HepG2 (cell line): ENCODE data around the gene OGFOD3. TPM values are rescaled to one million over a fixed set of nuclear protein-coding genes. Genes with fewer than 3 reads are reported as not detected.

Source experiments
- DPF2 ChIP-seq: sonication (generic); formaldehyde crosslinking; IDR thresholded peaks from 2 replicates; pipeline ENCODE4 v1.4.0; 2020; ENCODE audit warnings: mild to moderate bottlenecking, low read depth, missing genetic modification reagents, borderline replicate concordance
- KDM4B ChIP-seq: sonication (generic); formaldehyde crosslinking; IDR thresholded peaks from 2 replicates; pipeline ENCODE4 v1.4.0; 2020; ENCODE audit warnings: missing genetic modification reagents
- LCORL ChIP-seq, 2 experiments: fragments of 450-650 bp in 1 of 2; sonication (generic) in 1 of 2; formaldehyde crosslinking in 1 of 2; IDR thresholded peaks; 2 replicates each; pipeline versions ENCODE4 v1.5.0 to v1.6.1; 2017 to 2020; ENCODE audit warnings: antibody characterized with exemption in 1 of 2, missing genetic modification reagents in 1 of 2
- NKX3-1 ChIP-seq: sonication (generic); formaldehyde crosslinking; IDR thresholded peaks from 2 replicates; pipeline ENCODE4 v1.5.0; 2020; ENCODE audit warnings: missing genetic modification reagents
- RNF2 ChIP-seq: fragments of 450-650 bp; conservative IDR thresholded peaks from 2 replicates; pipeline ENCODE4 v1.6.1; 2016; ENCODE audit warnings: low read depth
- SMC3 ChIP-seq: IDR thresholded peaks from 2 replicates; pipeline ENCODE4 v1.6.1; 2011; ENCODE audit warnings: low read length, improper control_type of control experiment
- ZNF232 ChIP-seq: sonication (generic); formaldehyde crosslinking; IDR thresholded peaks from 2 replicates; pipeline ENCODE4 v1.4.0; 2020; ENCODE audit warnings: missing genetic modification reagents, borderline replicate concordance
- ZNF274 ChIP-seq: sonication (generic); formaldehyde crosslinking; IDR thresholded peaks from 2 replicates; pipeline ENCODE4 v1.5.1; 2020; ENCODE audit warnings: mild to moderate bottlenecking, missing genetic modification reagents
- ZNF431 ChIP-seq: sonication (generic); formaldehyde crosslinking; IDR thresholded peaks from 2 replicates; pipeline ENCODE4 v1.9.0; 2022; ENCODE audit warnings: missing genetic modification reagents, low read depth, mild to moderate bottlenecking, borderline replicate concordance
- ZNF773 ChIP-seq: sonication (generic); formaldehyde crosslinking; IDR thresholded peaks from 2 replicates; pipeline ENCODE4 v1.4.0; 2020; ENCODE audit warnings: missing genetic modification reagents, borderline replicate concordance
- ZNF788 ChIP-seq: sonication (generic); formaldehyde crosslinking; IDR thresholded peaks from 2 replicates; pipeline ENCODE4 v1.5.0; 2020; ENCODE audit warnings: mild to moderate bottlenecking, missing genetic modification reagents, borderline replicate concordance
- ZNF879 ChIP-seq: sonication (generic); formaldehyde crosslinking; IDR thresholded peaks from 2 replicates; pipeline ENCODE4 v1.8.1; 2023; ENCODE audit warnings: missing genetic modification reagents
- ZSCAN25 ChIP-seq: sonication (generic); formaldehyde crosslinking; IDR thresholded peaks from 2 replicates; pipeline ENCODE4 v1.8.0; 2022; ENCODE audit warnings: mild to moderate bottlenecking, missing genetic modification reagents
- polyA plus RNA-seq, 8 experiments: library from polyadenylated mRNA; depleted of rRNA in 3 of 8; stranded (reverse) in 7 of 8; unstranded in 1 of 8; fragments of >200 nt; fragmentation: Illumina TruSeq in 4 of 8; extraction: Trizol in 4 of 8; gene quantifications; 2 replicates each; pipeline versions ENCODE4 v1.2.1 to v1.2.3, GENCODE V29; 2011 to 2016; ENCODE audit warnings: low read depth in 4 of 8, missing spikeins in 1 of 8, mixed read lengths in 1 of 8; ENCODE audit not compliant: insufficient read depth in 1 of 8
- total RNA-seq, 5 experiments: library from RNA; depleted of rRNA; stranded (reverse); fragments of >200 nt; fragmentation: Illumina TruSeq; extraction: Trizol; gene quantifications; 2 replicates each; pipeline ENCODE4 v1.2.3, GENCODE V29; 2016; ENCODE audit warnings: low read depth in 1 of 5
- TF ChIP-seq, protein P1 (sequence below): IDR thresholded peaks from 2 replicates; pipeline ENCODE4 v1.6.1; 2016; ENCODE audit warnings: missing biosample characterization, missing genetic modification reagents, low read depth
- TF ChIP-seq, protein P2 (sequence below): sonication (generic); formaldehyde crosslinking; IDR thresholded peaks from 2 replicates; pipeline ENCODE4 v1.4.0; 2020; ENCODE audit warnings: missing genetic modification reagents, borderline replicate concordance
- TF ChIP-seq, protein P3 (sequence below): sonication (generic); formaldehyde crosslinking; IDR thresholded peaks from 2 replicates; pipeline ENCODE4 v1.4.0; 2020; ENCODE audit warnings: missing genetic modification reagents, borderline replicate concordance
- TF ChIP-seq, protein P4 (sequence below), 2 experiments: sonication (generic) in 1 of 2; formaldehyde crosslinking in 1 of 2; IDR thresholded peaks; 2 replicates each; pipeline versions ENCODE4 v1.4.0 to v1.6.1; 2018 to 2020; ENCODE audit warnings: missing genetic modification reagents in 2 of 2, borderline replicate concordance in 1 of 2, low read depth in 1 of 2, mild to moderate bottlenecking in 1 of 2, missing biosample characterization in 1 of 2
- TF ChIP-seq, protein P5 (sequence below): sonication (generic); formaldehyde crosslinking; IDR thresholded peaks from 2 replicates; pipeline ENCODE4 v1.4.0; 2020; ENCODE audit warnings: missing genetic modification reagents

OGFOD3 gene
- total and polyA plus RNA-seq, 2 of the 13 experiments (the other 11 are each of a cell fraction or from before 2014, with no cell fraction given): 40.0 to 42.1 TPM

DNA sequence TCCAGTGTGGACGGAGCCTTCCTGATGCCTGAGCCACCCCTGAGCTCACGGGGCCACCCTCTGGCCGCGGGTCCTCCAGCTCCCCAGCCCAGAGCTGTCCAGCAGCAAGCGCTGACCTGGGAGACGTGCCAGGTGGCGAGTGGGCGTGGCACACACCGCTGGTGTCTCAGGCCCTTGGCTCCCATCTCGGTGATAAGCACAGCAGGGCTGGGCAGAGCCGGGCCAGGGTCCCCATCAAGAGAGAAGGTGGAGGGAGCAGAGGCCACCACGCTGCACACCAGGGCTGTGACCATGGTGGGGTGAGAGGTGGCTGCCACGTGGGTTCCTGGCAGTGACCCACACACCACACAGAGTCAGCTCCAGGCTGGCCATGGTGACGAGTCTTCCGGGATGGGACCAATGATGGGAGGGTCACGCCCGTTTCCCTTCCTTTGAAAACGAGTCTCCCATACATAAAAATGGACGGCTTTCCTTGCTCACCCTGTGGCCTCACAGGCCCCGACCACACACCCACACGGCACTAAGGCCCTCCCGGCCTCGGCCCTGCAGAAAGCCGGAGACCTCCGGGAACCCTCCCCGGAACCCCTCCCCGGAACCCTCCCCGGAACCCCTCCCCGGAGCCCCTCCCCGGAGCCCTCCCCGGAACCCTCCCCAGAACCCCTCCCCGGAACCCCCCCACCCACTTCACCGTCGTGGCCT, 30.0 kb downstream of the OGFOD3 start (continued):
- TF ChIP-seq, protein P1, sequence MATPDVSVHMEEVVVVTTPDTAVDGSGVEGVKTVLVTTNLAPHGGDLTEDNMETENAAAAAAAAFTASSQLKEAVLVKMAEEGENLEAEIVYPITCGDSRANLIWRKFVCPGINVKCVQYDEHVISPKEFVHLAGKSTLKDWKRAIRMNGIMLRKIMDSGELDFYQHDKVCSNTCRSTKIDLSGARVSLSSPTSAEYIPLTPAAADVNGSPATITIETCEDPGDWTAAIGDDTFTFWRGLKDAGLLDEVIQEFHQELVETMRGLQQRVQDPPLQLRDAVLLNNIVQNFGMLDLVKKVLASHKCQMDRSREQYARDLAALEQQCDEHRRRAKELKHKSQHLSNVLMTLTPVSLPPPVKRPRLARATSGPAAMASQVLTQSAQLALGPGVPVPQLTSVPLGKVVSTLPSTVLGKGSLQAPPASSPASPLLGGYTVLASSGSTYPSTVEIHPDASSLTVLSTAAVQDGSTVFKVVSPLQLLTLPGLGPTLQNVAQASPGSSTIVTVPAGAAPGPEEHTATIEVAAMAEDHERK (CRISPR knock-in tag): 0 out of 2 replicates have a peak, but pooled peaks have one; percentile 20
- TF ChIP-seq, protein P2, sequence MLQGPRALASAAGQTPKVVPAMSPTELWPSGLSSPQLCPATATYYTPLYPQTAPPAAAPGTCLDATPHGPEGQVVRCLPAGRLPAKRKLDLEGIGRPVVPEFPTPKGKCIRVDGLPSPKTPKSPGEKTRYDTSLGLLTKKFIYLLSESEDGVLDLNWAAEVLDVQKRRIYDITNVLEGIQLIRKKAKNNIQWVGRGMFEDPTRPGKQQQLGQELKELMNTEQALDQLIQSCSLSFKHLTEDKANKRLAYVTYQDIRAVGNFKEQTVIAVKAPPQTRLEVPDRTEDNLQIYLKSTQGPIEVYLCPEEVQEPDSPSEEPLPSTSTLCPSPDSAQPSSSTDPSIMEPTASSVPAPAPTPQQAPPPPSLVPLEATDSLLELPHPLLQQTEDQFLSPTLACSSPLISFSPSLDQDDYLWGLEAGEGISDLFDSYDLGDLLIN: 0 out of 2 replicates have a peak, but pooled peaks have one; percentile 62
- TF ChIP-seq RNF2 (no peak; the same call in 1 of the 2 replicates), LCORL (IDR thresholded peaks at IDR 0.05) (no peak), LCORL (CRISPR knock-in tag; IDR thresholded peaks at IDR 0.05) (no peak), NKX3-1 (no peak), KDM4B (CRISPR knock-in tag) (0 out of 2 replicates have a peak, but pooled peaks have one; percentile 47), ZNF274 (peak; percentile 60; the same call in 1 of the 2 replicates), ZNF431 (CRISPR knock-in tag) (no peak), ZNF879 (CRISPR knock-in tag) (no peak), ZNF773 (CRISPR knock-in tag) (0 out of 2 replicates have a peak, but pooled peaks have one; percentile 22), SMC3 (peak; percentile 24; the same call in 1 of the 2 replicates), ZSCAN25 (CRISPR knock-in tag) (peak; percentile 68; the same call in 1 of the 2 replicates), DPF2 (no peak), ZNF232 (CRISPR knock-in tag) (0 out of 2 replicates have a peak, but pooled peaks have one; percentile 38), ZNF788 (CRISPR knock-in tag) (no peak; the same call in 1 of the 2 replicates)
- TF ChIP-seq, protein P3, sequence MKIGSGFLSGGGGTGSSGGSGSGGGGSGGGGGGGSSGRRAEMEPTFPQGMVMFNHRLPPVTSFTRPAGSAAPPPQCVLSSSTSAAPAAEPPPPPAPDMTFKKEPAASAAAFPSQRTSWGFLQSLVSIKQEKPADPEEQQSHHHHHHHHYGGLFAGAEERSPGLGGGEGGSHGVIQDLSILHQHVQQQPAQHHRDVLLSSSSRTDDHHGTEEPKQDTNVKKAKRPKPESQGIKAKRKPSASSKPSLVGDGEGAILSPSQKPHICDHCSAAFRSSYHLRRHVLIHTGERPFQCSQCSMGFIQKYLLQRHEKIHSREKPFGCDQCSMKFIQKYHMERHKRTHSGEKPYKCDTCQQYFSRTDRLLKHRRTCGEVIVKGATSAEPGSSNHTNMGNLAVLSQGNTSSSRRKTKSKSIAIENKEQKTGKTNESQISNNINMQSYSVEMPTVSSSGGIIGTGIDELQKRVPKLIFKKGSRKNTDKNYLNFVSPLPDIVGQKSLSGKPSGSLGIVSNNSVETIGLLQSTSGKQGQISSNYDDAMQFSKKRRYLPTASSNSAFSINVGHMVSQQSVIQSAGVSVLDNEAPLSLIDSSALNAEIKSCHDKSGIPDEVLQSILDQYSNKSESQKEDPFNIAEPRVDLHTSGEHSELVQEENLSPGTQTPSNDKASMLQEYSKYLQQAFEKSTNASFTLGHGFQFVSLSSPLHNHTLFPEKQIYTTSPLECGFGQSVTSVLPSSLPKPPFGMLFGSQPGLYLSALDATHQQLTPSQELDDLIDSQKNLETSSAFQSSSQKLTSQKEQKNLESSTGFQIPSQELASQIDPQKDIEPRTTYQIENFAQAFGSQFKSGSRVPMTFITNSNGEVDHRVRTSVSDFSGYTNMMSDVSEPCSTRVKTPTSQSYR: peak; percentile 38; the same call in 1 of the 2 replicates
- TF ChIP-seq, protein P4, sequence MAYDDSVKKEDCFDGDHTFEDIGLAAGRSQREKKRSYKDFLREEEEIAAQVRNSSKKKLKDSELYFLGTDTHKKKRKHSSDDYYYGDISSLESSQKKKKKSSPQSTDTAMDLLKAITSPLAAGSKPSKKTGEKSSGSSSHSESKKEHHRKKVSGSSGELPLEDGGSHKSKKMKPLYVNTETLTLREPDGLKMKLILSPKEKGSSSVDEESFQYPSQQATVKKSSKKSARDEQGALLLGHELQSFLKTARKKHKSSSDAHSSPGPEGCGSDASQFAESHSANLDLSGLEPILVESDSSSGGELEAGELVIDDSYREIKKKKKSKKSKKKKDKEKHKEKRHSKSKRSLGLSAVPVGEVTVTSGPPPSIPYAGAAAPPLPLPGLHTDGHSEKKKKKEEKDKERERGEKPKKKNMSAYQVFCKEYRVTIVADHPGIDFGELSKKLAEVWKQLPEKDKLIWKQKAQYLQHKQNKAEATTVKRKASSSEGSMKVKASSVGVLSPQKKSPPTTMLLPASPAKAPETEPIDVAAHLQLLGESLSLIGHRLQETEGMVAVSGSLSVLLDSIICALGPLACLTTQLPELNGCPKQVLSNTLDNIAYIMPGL (CRISPR knock-in tag; IDR thresholded peaks at IDR 0.05; ENCODE audit: borderline replicate concordance in 1 of 2, low read depth in 1 of 2): peak in 1 of 2 experiments; percentile 50; a peak in 1 of 4 replicates
- TF ChIP-seq, protein P5, sequence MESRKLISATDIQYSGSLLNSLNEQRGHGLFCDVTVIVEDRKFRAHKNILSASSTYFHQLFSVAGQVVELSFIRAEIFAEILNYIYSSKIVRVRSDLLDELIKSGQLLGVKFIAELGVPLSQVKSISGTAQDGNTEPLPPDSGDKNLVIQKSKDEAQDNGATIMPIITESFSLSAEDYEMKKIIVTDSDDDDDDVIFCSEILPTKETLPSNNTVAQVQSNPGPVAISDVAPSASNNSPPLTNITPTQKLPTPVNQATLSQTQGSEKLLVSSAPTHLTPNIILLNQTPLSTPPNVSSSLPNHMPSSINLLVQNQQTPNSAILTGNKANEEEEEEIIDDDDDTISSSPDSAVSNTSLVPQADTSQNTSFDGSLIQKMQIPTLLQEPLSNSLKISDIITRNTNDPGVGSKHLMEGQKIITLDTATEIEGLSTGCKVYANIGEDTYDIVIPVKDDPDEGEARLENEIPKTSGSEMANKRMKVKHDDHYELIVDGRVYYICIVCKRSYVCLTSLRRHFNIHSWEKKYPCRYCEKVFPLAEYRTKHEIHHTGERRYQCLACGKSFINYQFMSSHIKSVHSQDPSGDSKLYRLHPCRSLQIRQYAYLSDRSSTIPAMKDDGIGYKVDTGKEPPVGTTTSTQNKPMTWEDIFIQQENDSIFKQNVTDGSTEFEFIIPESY: peak; percentile 90
